A673 (cell line): ENCODE results near the gene PCED1B. TPM values are rescaled to one million over a fixed set of nuclear protein-coding genes. Genes with fewer than 3 reads are reported as not detected.
"Not testable (repeated sequence)": the region's sequence is repeated elsewhere in the genome, so short reads cannot be mapped to it uniquely, and the experiment has no call there.

Experiments
- BruUV-seq: library from RNA; stranded (reverse); fragments of 400-500 nt; replicated peaks from 2 replicates; lab custom pipeline; 2021; lab: Mats Ljungman, UMichigan
- CTCF ChIA-PET: fragments of 300-600 bp; sonication (Branson Sonifier 250); formaldehyde crosslinking; loops from one replicate; lab custom pipeline; 2022; ENCODE audit warnings: antibody characterized with exemption; lab: Charles Lee
- POLR2A ChIA-PET: fragments of 300-600 bp; sonication (Branson Sonifier 250); formaldehyde crosslinking; loops from one replicate; lab custom pipeline; 2022; ENCODE audit warnings: antibody characterized with exemption; ENCODE audit not compliant: low non-redundant PET; lab: Charles Lee
- DNase-seq: peaks from one replicate; pipeline ENCODE4 v3.0.0-alpha.2; 2015; ENCODE audit warnings: low spot score
- H3K27ac ChIP-seq: fragments of 200-600 bp; sonication (generic); 2 replicates; pipeline ENCODE4 v1.5.1; 2016; ENCODE audit warnings: mixed run types, low read depth, mild to moderate bottlenecking, mixed read lengths, antibody characterized with exemption, low read length; ENCODE audit not compliant: poor library complexity, severe bottlenecking
- H3K27me3 ChIP-seq: fragments of 200-600 bp; sonication (generic); replicated peaks from 2 replicates; pipeline ENCODE4 v1.6.1; 2017; ENCODE audit warnings: mixed run types, low read depth, mild to moderate bottlenecking, mixed read lengths, antibody characterized with exemption, low read length; ENCODE audit not compliant: insufficient read depth, poor library complexity
- H3K36me3 ChIP-seq: fragments of 200-600 bp; sonication (generic); 2 replicates; pipeline ENCODE4 v1.6.1; 2016; ENCODE audit warnings: mixed run types, mild to moderate bottlenecking, mixed read lengths, antibody characterized with exemption, low read length; ENCODE audit not compliant: insufficient read depth, poor library complexity, severe bottlenecking
- H3K4me1 ChIP-seq: fragments of 200-600 bp; sonication (generic); 2 replicates; pipeline ENCODE4 v1.6.1; 2017; ENCODE audit warnings: mixed run types, mild to moderate bottlenecking, mixed read lengths, antibody characterized with exemption, low read length; ENCODE audit not compliant: insufficient read depth, poor library complexity, severe bottlenecking
- H3K4me3 ChIP-seq: fragments of 200-600 bp; sonication (generic); 2 replicates; pipeline ENCODE4 v1.5.1; 2016; ENCODE audit warnings: low read depth, mixed run types, mild to moderate bottlenecking, mixed read lengths, low read length; ENCODE audit not compliant: poor library complexity, severe bottlenecking
- H3K9me3 ChIP-seq: fragments of 200-600 bp; sonication (generic); 2 replicates; pipeline ENCODE4 v1.6.1; 2016; ENCODE audit warnings: mixed run types, low read depth, mild to moderate bottlenecking, mixed read lengths, antibody characterized with exemption, low read length; ENCODE audit not compliant: poor library complexity, severe bottlenecking
- EZH2 ChIP-seq: fragments of 200-600 bp; sonication (generic); IDR thresholded peaks from 2 replicates; pipeline ENCODE4 v1.6.1; 2017; ENCODE audit warnings: borderline replicate concordance, low read depth, mild to moderate bottlenecking, mixed read lengths, antibody characterized with exemption, low read length; ENCODE audit not compliant: poor library complexity, severe bottlenecking
- intact Hi-C: fragments of 100-400 bp; cut with micrococcal nuclease; formaldehyde crosslinking; loops from one replicate; pipeline ENCODE4 v1.10.0; 2022; ENCODE audit not compliant: unreplicated experiment
- total RNA-seq: library from RNA; stranded (reverse); gene quantifications from 2 replicates; pipeline ENCODE4 v1.2.3, GENCODE V29; 2021
- TF ChIP-seq, protein P1 (sequence below): fragments of 300-800, 200-600 bp; sonication (generic); conservative IDR thresholded peaks from 2 replicates; pipeline ENCODE4 v1.5.1; 2017; ENCODE audit warnings: low read depth, mild to moderate bottlenecking, antibody characterized with exemption, low read length, moderate library complexity, mixed read lengths

Gene PCED1B
- total RNA-seq, 1 experiment from 2014 or later: 3.1 TPM

DNA sequence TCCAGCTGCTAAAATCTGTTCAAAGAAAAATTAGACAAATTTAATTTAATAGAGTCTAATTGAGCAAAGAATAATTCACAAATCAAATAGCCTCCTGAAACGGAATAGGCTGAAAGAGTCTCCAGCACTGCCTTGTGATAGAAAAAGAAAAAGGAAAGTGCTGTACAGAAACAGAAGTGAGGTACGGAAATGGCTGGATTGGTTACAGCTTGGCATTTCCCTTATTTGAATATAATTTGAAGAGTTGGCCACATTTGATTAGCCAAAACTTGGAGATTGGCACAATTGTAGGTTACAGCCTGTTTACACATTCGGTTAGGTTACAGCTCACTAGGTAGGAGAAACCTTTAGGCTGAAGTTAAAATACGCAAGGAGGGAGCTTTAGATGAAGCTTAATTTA is 24.8 kb upstream of the PCED1B start:
- ChIA-PET POLR2A (interaction anchor here (0.5 to 0.7 kb wide), 2 partner anchors 13 to 735 kb away, joined by 3 to 7 read pairs; no protein-coding TSS in a partner anchor), CTCF (no interaction called here)
- intact Hi-C loops: no loop called here
- Histone ChIP-seq H3K36me3 (no peaks in the 10 kb centered on the region), H3K27ac (no peak overlapping the region), H3K27me3 (no peaks in the 10 kb centered on the region), H3K9me3 (peaks cover 4% of the 10 kb centered on the region), H3K4me3 (no peak overlapping the region), H3K4me1 (no peaks in the 10 kb centered on the region)
- DNase-seq: no peak
- BruUV-seq: no TSS peak
- no peak for TF ChIP-seq EZH2
- TF ChIP-seq, protein P1, sequence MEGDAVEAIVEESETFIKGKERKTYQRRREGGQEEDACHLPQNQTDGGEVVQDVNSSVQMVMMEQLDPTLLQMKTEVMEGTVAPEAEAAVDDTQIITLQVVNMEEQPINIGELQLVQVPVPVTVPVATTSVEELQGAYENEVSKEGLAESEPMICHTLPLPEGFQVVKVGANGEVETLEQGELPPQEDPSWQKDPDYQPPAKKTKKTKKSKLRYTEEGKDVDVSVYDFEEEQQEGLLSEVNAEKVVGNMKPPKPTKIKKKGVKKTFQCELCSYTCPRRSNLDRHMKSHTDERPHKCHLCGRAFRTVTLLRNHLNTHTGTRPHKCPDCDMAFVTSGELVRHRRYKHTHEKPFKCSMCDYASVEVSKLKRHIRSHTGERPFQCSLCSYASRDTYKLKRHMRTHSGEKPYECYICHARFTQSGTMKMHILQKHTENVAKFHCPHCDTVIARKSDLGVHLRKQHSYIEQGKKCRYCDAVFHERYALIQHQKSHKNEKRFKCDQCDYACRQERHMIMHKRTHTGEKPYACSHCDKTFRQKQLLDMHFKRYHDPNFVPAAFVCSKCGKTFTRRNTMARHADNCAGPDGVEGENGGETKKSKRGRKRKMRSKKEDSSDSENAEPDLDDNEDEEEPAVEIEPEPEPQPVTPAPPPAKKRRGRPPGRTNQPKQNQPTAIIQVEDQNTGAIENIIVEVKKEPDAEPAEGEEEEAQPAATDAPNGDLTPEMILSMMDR: no peak

DNA sequence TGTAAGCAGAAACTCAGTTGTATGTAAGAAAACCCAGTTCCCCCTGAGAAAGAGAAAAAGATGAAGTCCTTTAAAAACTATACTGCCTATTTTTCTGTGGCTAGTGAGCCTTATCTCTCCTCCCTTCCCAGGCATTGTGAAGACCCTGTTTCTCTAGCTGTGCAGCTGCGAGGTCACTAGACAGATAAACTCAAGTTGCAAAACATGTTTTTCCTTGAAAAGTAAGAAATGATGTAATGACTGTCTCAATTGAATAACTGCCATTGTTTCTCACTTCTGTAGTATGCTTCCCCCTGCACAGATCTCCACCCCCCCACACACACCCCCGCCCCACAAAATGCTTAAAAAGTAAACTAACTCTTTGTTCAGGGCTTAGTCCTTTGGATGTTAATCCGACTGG is 23.6 kb upstream of the PCED1B start:
- CTCF ChIA-PET, H3K36me3 ChIP-seq, H3K27me3 ChIP-seq, H3K4me1 ChIP-seq, POLR2A ChIA-PET, intact Hi-C loops, BruUV-seq, H3K4me3 ChIP-seq, H3K9me3 ChIP-seq, DNase-seq, H3K27ac ChIP-seq: not testable (repeated sequence)

DNA sequence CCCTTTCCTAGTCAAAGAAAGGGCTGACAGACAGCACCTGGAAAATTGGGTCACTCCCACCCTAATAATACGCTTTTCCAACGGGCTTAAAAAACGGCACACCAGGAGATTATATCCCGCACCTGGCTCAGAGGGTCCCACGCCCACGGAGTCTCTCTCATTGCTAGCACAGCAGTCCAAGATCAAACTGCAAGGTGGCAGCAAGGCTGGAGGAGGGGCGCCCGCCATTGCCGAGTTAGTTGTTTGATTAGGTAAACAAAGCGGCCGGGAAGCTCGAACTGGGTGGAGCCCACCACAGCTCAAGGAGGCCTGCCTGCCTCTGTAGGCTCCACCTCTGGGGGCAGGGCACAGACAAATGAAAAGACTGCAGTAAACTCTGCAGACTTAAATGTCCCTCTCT is 22.5 kb upstream of the PCED1B start:
- CTCF ChIA-PET, BruUV-seq, H3K4me1 ChIP-seq, POLR2A ChIA-PET, H3K36me3 ChIP-seq, H3K4me3 ChIP-seq, DNase-seq, intact Hi-C loops, H3K9me3 ChIP-seq, H3K27ac ChIP-seq, H3K27me3 ChIP-seq: not testable (repeated sequence)

DNA sequence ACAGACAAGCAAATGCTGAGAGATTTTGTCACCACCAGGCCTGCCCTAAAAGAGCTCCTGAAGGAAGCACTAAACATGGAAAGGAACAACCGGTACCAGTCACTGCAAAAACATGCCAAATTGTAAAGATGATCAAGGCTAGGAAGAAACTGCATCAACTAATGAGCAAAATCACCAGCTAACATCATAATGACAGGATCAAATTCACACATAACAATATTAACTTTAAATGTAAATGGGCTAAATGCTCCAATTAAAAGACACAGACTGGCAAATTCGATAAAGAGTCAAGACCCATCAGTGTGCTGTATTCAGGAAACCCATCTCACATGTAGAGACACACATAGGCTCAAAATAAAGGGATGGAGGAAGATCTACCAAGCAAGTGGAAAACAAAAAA is 20.8 kb upstream of the PCED1B start:
- H3K4me3 ChIP-seq, POLR2A ChIA-PET, H3K4me1 ChIP-seq, H3K9me3 ChIP-seq, CTCF ChIA-PET, H3K36me3 ChIP-seq, H3K27ac ChIP-seq, intact Hi-C loops, BruUV-seq, H3K27me3 ChIP-seq, DNase-seq: not testable (repeated sequence)

DNA sequence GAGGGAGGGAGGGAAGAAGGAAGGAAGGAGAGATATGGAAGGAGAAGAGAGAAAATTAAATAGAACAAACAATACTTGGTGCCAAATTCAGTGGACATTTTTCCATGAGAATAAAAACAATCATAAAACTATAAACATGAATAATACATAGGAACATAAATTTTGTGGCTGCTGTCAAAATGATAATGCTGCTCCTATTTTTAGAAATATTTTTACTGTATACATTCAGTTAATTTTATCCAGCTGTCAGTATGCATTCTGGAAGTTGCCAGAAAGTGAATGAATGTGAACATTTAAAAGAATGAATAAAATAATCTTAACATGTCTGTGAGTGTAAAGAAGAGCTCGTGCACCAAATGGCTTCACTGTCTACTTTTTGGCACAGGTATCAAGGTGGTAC is 13.9 kb upstream of the PCED1B start:
- Histone ChIP-seq H3K9me3 (no peaks in the 10 kb centered on the region), H3K27me3 (no peaks in the 10 kb centered on the region), H3K36me3 (no peaks in the 10 kb centered on the region), H3K4me1 (peaks cover 34% of the 10 kb centered on the region), H3K4me3 (no peak overlapping the region), H3K27ac (no peak overlapping the region)
- intact Hi-C loops: no loop called here
- TF ChIP-seq, protein P1: no peak
- TF ChIP-seq EZH2: no peak
- no TSS peak for BruUV-seq
- ChIA-PET CTCF (no interaction called here), POLR2A (no interaction called here)
- no peak for DNase-seq
